GM21390 (cell line): Measurements from ENCODE around the gene HAVCR2.
"Not testable (repeated sequence)": the region's sequence is repeated elsewhere in the genome, so short reads cannot be mapped to it uniquely, and the experiment has no call there.

Source experiments
- ATAC-seq: cut with Tn5 transposase; IDR thresholded peaks from one replicate; pipeline ENCODE4 v1.9.1; 2021; ENCODE audit not compliant: unreplicated experiment

Gene HAVCR2

DNA sequence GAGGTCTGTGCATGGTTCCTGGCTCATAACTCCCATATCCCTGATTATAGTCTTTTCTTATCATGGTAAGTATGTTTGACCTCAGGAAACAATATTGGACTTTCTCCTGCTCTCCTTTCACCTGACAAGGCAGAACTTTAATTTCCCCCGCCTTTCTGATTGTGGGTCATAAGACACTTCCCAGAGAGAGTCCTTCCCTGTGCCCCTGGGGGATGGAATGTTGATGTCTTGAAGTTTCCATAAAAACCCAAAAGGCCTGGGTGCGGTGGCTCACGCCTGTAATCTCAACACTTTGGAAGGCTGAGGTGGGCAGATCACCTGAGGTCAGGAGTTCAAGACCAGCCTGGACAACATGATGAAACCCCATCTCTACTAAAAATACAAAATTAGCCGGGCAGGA lies 61.8 kb downstream of the HAVCR2 start:
- not testable (repeated sequence) for ATAC-seq

- ATAC-seq = no peak
Measured at GRCh38 chr5:157046041-157046440, 62.8 kb downstream of the HAVCR2 start.

DNA sequence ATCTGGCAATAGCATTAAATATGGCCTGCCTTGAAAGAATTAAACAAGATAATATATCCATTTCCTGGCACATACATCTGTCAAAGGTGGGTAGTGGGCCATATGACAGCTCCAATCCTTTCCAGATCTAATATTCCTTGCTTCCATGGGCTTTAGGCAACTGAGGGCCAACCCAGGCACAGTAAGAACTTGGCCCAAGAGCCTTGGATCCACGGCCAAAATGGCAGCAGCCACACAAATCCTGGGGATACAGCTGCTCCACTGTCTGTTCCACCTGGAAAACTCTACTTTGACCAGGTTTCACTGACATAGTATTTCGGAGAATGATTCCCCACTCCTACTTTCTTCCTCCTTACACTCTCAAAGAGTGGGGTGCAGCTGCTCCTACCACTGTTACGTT lies 63.2 kb downstream of the HAVCR2 start:
- ATAC-seq = no peak

DNA sequence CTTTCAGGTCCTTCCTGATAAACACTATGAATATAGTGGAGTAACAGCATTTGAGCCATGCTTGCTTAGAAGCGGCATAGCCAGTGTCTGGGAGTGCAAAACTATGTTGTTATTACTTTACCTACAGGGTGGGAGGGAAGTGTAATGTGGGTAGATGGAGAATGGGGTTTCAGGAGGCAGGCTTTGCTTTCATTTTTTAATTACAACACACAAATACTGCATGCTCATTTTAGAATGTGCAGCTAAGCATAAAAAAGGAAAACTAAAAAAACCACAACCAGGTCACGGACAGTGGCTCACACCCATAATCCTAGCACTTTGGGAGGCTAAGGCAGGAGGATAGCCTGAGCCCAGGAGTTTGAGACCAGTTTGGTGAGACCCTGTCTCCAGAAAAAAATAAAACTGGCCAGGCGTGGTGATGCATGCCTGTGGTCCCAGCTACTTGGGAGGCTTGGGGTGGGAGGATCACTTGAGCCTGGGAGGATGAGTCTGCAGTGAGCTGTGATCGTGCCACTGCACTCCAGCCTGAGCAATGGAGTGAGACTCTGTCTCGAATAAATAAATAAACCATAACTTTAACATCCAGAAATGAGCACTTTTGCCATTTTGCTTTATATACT lies 70.2 kb downstream of the HAVCR2 start:
- no peak for ATAC-seq
